A549 (cell line): ENCODE measurements around the gene TYW3. TPM values are rescaled to one million over a fixed set of nuclear protein-coding genes. Genes with fewer than 3 reads are reported as not detected.

Source experiments
- ATAC-seq, 2 experiments: fragments of 200-7000 bp in 1 of 2; fragments of >200 bp in 1 of 2; cut with Nextera tagmentation in 1 of 2; cut with Tn5 transposase in 1 of 2; 3 replicates each; pipeline versions ENCODE4 v1.8.0 to v1.9.1; 2018 to 2020; ENCODE audit warnings: mild to moderate bottlenecking in 1 of 2, moderate library complexity in 1 of 2
- CTCF ChIA-PET: fragments of 300-600 bp; sonication (Branson Sonifier 250); formaldehyde crosslinking; extraction: SDS; loops from one replicate; lab custom pipeline; 2021; ENCODE audit warnings: antibody characterized with exemption, inconsistent platforms; lab: Yijun Ruan, JAX
- POLR2A ChIA-PET: fragments of 350-600 bp; formaldehyde crosslinking; extraction: SDS; loops from one replicate; lab custom pipeline; 2021; ENCODE audit warnings: antibody characterized with exemption, inconsistent platforms; lab: Yijun Ruan, JAX
- DNase-seq, 2 experiments: peaks; one replicate each; pipeline versions ENCODE4 v3.0.0 to v3.0.0-alpha.2; 2011 to 2016; ENCODE audit warnings: low read depth in 1 of 2, low spot score in 1 of 2
- FAIRE-seq: peaks from 2 replicates; lab custom pipeline; 2011; peaks lifted over from hg19 to GRCh38; lab: Jason Lieb, UNC
- H3K27ac ChIP-seq, 2 experiments: fragments of >200 bp; sonication (Bioruptor Twin); formaldehyde crosslinking; 3 replicates each; pipeline ENCODE4 v1.5.1; 2016 to 2017
- H3K4me1 ChIP-seq: fragments of >200 bp; sonication (Bioruptor Twin); formaldehyde crosslinking; 3 replicates; pipeline ENCODE4 v1.6.1; 2016
- H3K4me2 ChIP-seq: fragments of >200 bp; sonication (Bioruptor Twin); formaldehyde crosslinking; 3 replicates; pipeline ENCODE4 v1.6.1; 2016
- H3K4me3 ChIP-seq: fragments of >200 bp; sonication (Bioruptor Twin); formaldehyde crosslinking; 3 replicates; pipeline ENCODE4 v1.5.1; 2016
- H3K9me3 ChIP-seq: fragments of >200 bp; sonication (Bioruptor Twin); formaldehyde crosslinking; 3 replicates; pipeline ENCODE4 v1.6.1; 2016
- EP300 ChIP-seq, 2 experiments: fragments of >200 bp; sonication (Bioruptor Twin); formaldehyde crosslinking; IDR thresholded peaks; 2 replicates in 1 of 2; 3 replicates in 1 of 2; pipeline ENCODE4 v1.6.1; 2016 to 2017
- GATA3 ChIP-seq: IDR thresholded peaks from 2 replicates; pipeline ENCODE4 v1.6.1; 2012; ENCODE audit warnings: borderline replicate concordance
- HOXA7 ChIP-seq: fragments of 250-450 bp; sonication (Bioruptor Pico); IDR thresholded peaks from 2 replicates; pipeline ENCODE4 v1.5.0; 2020; ENCODE audit warnings: mild to moderate bottlenecking, moderate library complexity
- PBX3 ChIP-seq: IDR thresholded peaks from 2 replicates; pipeline ENCODE4 v1.6.1; 2012
- ZNF302 ChIP-seq: fragments of 250-450 bp; sonication (Bioruptor Pico); IDR thresholded peaks from 2 replicates; pipeline ENCODE4 v1.9.0; 2021; ENCODE audit warnings: inconsistent platforms, mild to moderate bottlenecking, moderate library complexity
- WGBS: methylation state at CpG from one replicate; pipeline ENCODE4 v1.1.6; 2017; ENCODE audit errors: missing lambda C conversion rate; 5-methylcytosine and 5-hydroxymethylcytosine counted together
- polyA plus RNA-seq, 4 experiments: library from polyadenylated mRNA; depleted of rRNA in 3 of 4; stranded (reverse); fragments of >200 nt; fragmentation: RNase III in 1 of 4; extraction: RNeasy Plus Mini Kit Qiagen cat#74134 plus additional on column Dnase treatment in 1 of 4; gene quantifications; 2 replicates in 3 of 4; 3 replicates in 1 of 4; pipeline ENCODE4 v1.2.3, GENCODE V29; 2011 to 2017

Gene TYW3
- polyA plus RNA-seq, 2 of the 4 experiments (the other 2 are of a cell fraction), result 17.1 to 33.1 TPM

GRCh38 chr1:74812180-74812541 lies 79.2 kb downstream of the TYW3 start:
- FAIRE-seq, result no peak
- POLR2A ChIA-PET, result no interaction called here
- H3K4me3 ChIP-seq, result no peak overlapping the region
- TF ChIP-seq GATA3 (no peak), EP300 (IDR thresholded peaks at IDR 0.05) (no peak), HOXA7 (CRISPR knock-in tag) (no peak), PBX3 (no peak), ZNF302 (CRISPR knock-in tag) (no peak)
- ATAC-seq, result no peak
- H3K4me1 ChIP-seq, result no peaks in the 10 kb centered on the region
- CTCF ChIA-PET, result no interaction called here
- no peak for DNase-seq
- H3K4me2 ChIP-seq, result no peak overlapping the region
- H3K9me3 ChIP-seq, result no peaks in the 10 kb centered on the region
- H3K27ac ChIP-seq, result no peak overlapping the region
- WGBS, result 0% methylated on average over 1 of the region's 1 CpG

Other genes with a start within 250 kb of the TYW3 start
- gene LRRC53, start 220.5 kb upstream of the TYW3 start, polyA plus RNA-seq (2011; rRNA removed), result not detected in 2 replicates
- not detected in 3 replicates for gene LRRC53, start 220.5 kb upstream of the TYW3 start, polyA plus RNA-seq (2017; fragmentation: RNase III; extraction: RNeasy Plus Mini Kit Qiagen cat#74134 plus additional on column Dnase treatment)
- not detected in 2 replicates for gene ERICH3, start 59.4 kb upstream of the TYW3 start, polyA plus RNA-seq (2011; rRNA removed)
- not detected in 3 replicates for gene ERICH3, start 59.4 kb upstream of the TYW3 start, polyA plus RNA-seq (2017; fragmentation: RNase III; extraction: RNeasy Plus Mini Kit Qiagen cat#74134 plus additional on column Dnase treatment)
- gene CRYZ, start 102 bp upstream of the TYW3 start, polyA plus RNA-seq (2011; rRNA removed), result 151 and 159 TPM in 2 replicates
- 92.6 to 99.1 TPM (median 92.8 TPM) in 3 replicates for gene CRYZ, start 102 bp upstream of the TYW3 start, polyA plus RNA-seq (2017; fragmentation: RNase III; extraction: RNeasy Plus Mini Kit Qiagen cat#74134 plus additional on column Dnase treatment)